ENCODE results near the gene NRXN3.

Gene NRXN3

DNA sequence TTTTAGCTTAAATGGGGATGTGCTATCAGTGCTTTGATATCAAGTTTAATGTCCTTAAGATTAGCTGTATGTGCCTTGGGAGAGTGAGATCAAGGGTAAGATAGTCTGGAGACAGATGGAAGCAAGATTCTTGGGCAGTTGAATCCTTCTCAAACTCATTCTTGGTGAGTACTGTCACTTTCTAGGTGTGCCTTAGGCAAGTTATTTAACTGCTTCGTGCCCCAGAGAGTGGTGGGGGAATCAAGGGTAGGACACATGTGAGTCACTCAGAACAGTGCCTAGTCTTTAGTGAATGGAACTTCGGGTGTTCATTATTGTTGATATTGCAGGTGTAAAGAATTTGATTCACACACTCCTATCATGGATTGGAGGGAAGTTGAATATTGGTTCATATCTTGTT is 1237.4 kb downstream of the NRXN3 start:
- no peaks in the 10 kb centered on the region for H3K36me3 ChIP-seq (ENCODE audit: control insufficient read depth, insufficient read depth, low read length)
- peaks cover 13% of the 10 kb centered on the region for H3K4me1 ChIP-seq (ENCODE audit: control insufficient read depth, insufficient read depth, low read length)
- H3K27ac ChIP-seq (ENCODE audit: low read depth, low read length) = no peak overlapping the region
- H3K9me3 ChIP-seq (ENCODE audit: control insufficient read depth, insufficient read depth, low read length) = no peaks in the 10 kb centered on the region
- no peaks in the 10 kb centered on the region for H3K27me3 ChIP-seq (ENCODE audit: control insufficient read depth, insufficient read depth, low read length)
- no peak overlapping the region for H3K4me3 ChIP-seq (ENCODE audit: low read depth, low read length)
- H3K9ac ChIP-seq (ENCODE audit: low read depth, low read length) = no peak overlapping the region

DNA sequence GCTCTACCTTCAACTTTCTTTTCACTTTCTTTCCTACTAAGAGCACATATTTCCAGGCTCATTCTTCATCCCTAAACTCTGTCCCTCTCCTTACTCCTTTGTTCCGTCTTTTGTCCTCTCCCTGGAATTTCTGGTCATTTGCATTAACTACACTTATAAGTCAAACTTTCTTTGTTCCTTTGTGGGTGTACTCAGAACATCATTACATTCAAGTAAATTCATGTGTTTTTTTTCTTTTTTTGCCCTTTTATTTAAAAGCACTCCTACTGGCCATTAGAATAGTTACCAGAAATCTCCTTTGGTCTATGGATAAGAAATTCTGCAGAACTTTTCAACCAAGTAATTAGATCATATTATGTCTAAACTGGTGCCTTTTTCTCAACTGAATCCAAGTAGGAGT is 1238.5 kb downstream of the NRXN3 start:
- Histone ChIP-seq H3K9ac (ENCODE audit: low read depth, low read length) (no peak overlapping the region), H3K36me3 (ENCODE audit: control insufficient read depth, insufficient read depth, low read length) (no peaks in the 10 kb centered on the region)

DNA sequence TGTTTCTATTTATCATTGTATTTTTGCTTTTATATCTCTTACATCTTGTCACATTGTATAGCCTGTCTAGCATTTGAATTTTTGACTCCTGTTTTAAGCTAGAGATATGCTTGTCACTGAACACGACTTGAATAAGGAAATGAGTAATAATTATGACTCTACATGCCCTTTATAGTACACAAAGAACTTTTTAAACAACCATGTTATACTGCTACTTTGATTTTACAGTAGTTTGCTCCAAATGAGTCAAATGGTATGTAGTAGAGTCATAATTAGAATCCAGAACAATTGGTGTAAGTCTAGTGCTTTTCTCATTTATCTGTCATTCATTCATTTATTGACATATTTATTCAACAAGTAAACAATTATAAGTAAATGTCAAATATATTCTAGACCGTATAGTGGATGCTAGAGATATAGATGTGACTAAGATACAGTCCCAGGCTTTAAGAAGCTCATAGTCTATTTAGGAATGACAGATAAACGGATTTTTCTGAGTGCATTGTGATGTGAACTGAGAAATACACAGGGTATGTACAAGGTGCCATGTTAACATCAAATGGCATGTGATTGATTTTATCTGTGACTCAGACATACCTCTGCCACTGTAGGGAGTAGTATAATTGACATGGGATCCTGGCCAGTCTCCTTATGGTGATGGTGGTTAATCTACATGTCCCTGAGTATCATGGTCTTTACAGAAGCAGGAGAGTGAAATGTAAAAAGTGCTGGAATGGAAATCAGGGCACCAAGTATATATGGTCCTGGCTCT is 1241.4 kb downstream of the NRXN3 start:
- Histone ChIP-seq H3K4me1 (ENCODE audit: control insufficient read depth, insufficient read depth, low read length) (peaks cover 13% of the 10 kb centered on the region), H3K27me3 (ENCODE audit: control insufficient read depth, insufficient read depth, low read length) (no peaks in the 10 kb centered on the region), H3K27ac (ENCODE audit: low read depth, low read length) (no peak overlapping the region), H3K36me3 (ENCODE audit: control insufficient read depth, insufficient read depth, low read length) (no peaks in the 10 kb centered on the region), H3K4me3 (ENCODE audit: low read depth, low read length) (no peak overlapping the region), H3K9ac (ENCODE audit: low read depth, low read length) (no peak overlapping the region), H3K9me3 (ENCODE audit: control insufficient read depth, insufficient read depth, low read length) (no peaks in the 10 kb centered on the region)

More for the DNA sequence above, 1238.5 kb downstream of the NRXN3 start:
- Histone ChIP-seq H3K9me3 (ENCODE audit: control insufficient read depth, insufficient read depth, low read length) (no peaks in the 10 kb centered on the region), H3K27me3 (ENCODE audit: control insufficient read depth, insufficient read depth, low read length) (no peaks in the 10 kb centered on the region), H3K27ac (ENCODE audit: low read depth, low read length) (no peak overlapping the region), H3K4me3 (ENCODE audit: low read depth, low read length) (no peak overlapping the region), H3K4me1 (ENCODE audit: control insufficient read depth, insufficient read depth, low read length) (peaks cover 13% of the 10 kb centered on the region)

DNA sequence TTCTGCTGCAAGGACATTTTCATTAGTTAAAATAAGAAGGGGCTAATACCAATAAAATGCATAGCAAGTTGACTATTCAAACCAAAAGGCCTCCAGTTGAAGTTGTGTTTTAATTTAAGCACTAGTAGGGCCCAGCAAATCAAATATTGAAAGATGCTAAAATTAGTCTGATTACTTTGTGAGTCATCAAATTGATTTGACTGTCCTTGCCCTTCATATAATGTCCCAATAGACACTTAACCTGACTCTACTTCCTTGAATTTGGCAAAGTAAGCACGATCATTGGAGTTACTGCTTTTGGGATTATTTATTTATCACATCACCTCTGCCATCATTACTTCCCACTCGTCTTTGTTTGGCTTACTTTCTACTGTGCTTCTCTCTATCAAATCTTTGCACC is 1242.6 kb downstream of the NRXN3 start:
- Histone ChIP-seq H3K9me3 (ENCODE audit: control insufficient read depth, insufficient read depth, low read length) (no peaks in the 10 kb centered on the region), H3K27ac (ENCODE audit: low read depth, low read length) (no peak overlapping the region), H3K9ac (ENCODE audit: low read depth, low read length) (no peak overlapping the region), H3K4me1 (ENCODE audit: control insufficient read depth, insufficient read depth, low read length) (peaks cover 13% of the 10 kb centered on the region), H3K27me3 (ENCODE audit: control insufficient read depth, insufficient read depth, low read length) (no peaks in the 10 kb centered on the region), H3K36me3 (ENCODE audit: control insufficient read depth, insufficient read depth, low read length) (no peaks in the 10 kb centered on the region), H3K4me3 (ENCODE audit: low read depth, low read length) (no peak overlapping the region)

DNA sequence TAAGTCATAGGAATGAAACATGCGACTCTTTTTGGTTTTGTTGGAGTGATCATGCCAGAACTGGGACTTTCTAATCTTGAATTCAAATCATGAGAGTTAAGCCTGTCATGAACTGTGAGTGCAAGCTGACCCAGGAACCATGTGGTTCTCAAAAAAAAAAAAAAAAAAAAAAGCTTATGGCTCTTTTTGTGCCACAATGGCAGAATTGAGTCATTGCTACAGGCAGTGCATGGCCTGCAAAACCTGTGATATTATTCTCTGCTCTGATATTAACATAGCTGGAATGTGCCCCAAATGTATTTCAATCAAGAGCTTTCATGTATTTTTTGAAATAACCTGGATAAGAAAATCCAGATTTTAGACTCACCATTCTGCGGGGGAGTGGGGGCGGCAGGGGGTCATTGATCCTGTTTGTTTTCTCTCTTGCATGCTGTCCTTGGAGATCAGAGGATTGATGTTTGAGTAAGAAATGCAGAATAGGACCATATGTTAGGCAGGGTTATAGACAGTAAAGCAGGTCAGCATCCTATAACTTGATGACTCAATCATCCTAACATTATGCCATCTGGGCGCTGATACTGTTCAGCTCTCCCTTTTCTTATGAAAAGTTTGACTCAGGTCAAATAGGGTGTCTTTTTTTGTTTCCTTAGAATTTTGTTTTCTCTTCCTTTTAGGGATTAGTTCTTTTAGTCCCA is 1243.7 kb downstream of the NRXN3 start:
- no peaks in the 10 kb centered on the region for H3K27me3 ChIP-seq (ENCODE audit: control insufficient read depth, insufficient read depth, low read length)
- H3K9me3 ChIP-seq (ENCODE audit: control insufficient read depth, insufficient read depth, low read length) = no peaks in the 10 kb centered on the region
- H3K27ac ChIP-seq (ENCODE audit: low read depth, low read length) = no peak overlapping the region
- peaks cover 3% of the 10 kb centered on the region for H3K4me1 ChIP-seq (ENCODE audit: control insufficient read depth, insufficient read depth, low read length)
- no peaks in the 10 kb centered on the region for H3K36me3 ChIP-seq (ENCODE audit: control insufficient read depth, insufficient read depth, low read length)
- H3K9ac ChIP-seq (ENCODE audit: low read depth, low read length) = no peak overlapping the region
- no peak overlapping the region for H3K4me3 ChIP-seq (ENCODE audit: low read depth, low read length)

DNA sequence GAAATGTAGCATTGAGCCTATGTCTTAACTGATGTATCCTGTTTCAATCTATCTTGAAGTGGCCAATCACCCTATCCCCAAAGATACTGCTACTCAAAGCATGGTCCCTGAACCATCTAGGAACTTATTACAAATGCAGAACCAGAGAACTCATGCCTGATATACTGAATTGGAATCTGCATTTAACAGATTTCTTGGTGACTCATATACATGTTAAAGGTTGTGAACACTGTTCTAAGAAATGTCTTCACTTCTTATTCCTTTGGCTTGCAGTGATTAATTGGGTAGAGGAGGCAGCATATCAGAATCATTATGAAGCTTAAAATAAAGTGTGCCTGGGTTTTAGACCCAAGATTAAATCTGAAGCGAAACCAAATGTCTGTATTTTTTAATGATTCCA is 1245.6 kb downstream of the NRXN3 start:
- H3K4me3 ChIP-seq (ENCODE audit: low read depth, low read length) = no peak overlapping the region
- no peaks in the 10 kb centered on the region for H3K27me3 ChIP-seq (ENCODE audit: control insufficient read depth, insufficient read depth, low read length)
- no peaks in the 10 kb centered on the region for H3K9me3 ChIP-seq (ENCODE audit: control insufficient read depth, insufficient read depth, low read length)
- H3K27ac ChIP-seq (ENCODE audit: low read depth, low read length) = no peak overlapping the region
- H3K36me3 ChIP-seq (ENCODE audit: control insufficient read depth, insufficient read depth, low read length) = no peaks in the 10 kb centered on the region
- no peak overlapping the region for H3K9ac ChIP-seq (ENCODE audit: low read depth, low read length)
- H3K4me1 ChIP-seq (ENCODE audit: control insufficient read depth, insufficient read depth, low read length) = no peaks in the 10 kb centered on the region; the same call in 1 of the 2 replicates

DNA sequence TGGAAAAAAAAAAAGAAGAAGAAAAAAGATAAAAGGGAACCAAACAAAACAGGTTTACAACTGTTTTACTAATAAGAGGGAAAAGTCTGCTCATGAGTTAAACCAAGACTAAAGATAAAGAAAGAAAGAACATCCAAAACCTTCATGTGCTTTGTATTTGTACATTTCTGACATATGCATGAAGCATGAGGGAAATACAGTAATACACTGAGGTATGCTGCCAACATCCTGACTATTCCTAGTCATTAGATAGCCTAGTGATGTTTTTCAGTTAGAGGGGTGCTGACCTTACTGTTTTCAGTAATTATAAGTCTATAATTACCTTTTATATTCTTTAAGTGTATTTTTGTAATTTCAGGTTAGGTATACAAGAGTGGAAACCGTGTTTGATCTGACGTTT is 1247.8 kb downstream of the NRXN3 start:
- no peak overlapping the region for H3K27ac ChIP-seq (ENCODE audit: low read depth, low read length)
- no peak overlapping the region for H3K4me3 ChIP-seq (ENCODE audit: low read depth, low read length)
- no peak overlapping the region for H3K9ac ChIP-seq (ENCODE audit: low read depth, low read length)
- no peaks in the 10 kb centered on the region for H3K27me3 ChIP-seq (ENCODE audit: control insufficient read depth, insufficient read depth, low read length)
- no peaks in the 10 kb centered on the region for H3K9me3 ChIP-seq (ENCODE audit: control insufficient read depth, insufficient read depth, low read length)
- H3K4me1 ChIP-seq (ENCODE audit: control insufficient read depth, insufficient read depth, low read length) = no peaks in the 10 kb centered on the region; the same call in 1 of the 2 replicates
- no peaks in the 10 kb centered on the region for H3K36me3 ChIP-seq (ENCODE audit: control insufficient read depth, insufficient read depth, low read length)

DNA sequence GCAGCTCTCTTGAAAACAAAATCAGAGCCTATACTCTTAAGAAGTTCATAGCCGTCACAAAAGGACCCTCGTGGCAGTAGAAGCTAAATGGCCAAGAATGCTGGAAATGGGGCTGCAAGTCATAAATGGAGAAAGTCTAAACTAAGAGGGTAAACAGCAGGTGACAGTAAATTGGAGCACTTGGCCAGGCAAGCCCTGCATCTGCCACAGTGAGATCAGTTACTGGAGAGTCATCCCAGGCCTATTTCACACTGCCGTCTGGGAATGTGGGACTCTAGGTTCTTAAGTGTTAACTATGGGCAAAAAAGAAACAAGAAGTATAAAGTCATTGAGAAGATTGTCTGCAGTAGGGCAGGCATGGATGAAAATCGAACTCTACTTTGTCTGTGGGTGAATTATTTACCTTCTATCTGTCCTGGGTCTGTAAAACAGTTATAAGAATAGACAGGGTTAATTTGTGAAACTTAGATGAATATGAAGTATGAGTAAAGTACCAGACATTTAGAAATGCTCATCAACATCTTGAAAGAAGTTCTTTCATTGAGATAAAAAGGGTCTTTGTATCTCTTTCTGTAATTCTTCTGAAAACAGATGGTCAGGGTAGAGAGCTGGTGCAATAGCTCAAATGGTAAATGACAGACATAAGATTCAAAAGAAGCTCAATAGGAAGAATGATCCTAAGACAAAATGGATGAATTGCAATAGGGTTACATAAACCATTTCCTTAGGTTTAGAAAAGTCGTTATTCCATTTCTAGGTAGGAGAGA is 1248.7 kb downstream of the NRXN3 start:
- no peaks in the 10 kb centered on the region for H3K9me3 ChIP-seq (ENCODE audit: control insufficient read depth, insufficient read depth, low read length)

DNA sequence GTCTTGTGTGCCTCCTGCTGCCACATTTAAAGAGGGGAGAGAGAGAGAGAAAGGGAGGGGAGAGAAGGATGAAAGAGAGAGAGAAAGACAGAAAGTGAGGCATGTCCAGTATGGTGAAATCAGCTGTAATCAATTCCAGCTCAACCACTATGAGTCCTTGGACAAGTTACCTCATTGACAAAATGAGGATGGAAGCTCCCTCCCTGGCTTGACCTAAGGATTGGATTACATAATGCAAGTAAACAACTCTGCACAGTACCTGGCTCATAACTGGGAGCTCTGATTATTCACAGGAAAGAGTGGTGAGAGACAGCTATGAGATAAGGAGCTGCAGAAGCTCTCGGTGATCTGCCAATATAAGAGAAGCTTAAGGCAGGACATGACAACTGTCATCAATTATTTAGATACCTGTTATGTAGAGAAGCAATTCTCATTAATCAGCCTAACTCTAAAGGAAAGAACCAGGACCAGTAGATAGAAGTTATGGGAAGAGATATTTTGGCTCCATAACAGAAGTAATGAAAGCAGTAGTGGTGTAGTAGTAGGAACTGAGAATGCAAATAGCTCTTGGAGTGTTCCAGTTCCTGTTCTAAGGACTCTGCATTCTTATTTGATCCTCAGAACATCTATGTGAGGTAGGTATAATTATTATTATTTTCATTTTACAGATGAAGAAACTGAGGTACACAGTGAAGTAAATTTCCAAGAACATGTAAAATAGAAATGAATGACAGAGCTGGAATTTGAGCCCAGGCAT is 1249.6 kb downstream of the NRXN3 start:
- no peak overlapping the region for H3K9ac ChIP-seq (ENCODE audit: low read depth, low read length)
- no peaks in the 10 kb centered on the region for H3K36me3 ChIP-seq (ENCODE audit: control insufficient read depth, insufficient read depth, low read length)
- H3K4me3 ChIP-seq (ENCODE audit: low read depth, low read length) = no peak overlapping the region
- H3K27me3 ChIP-seq (ENCODE audit: control insufficient read depth, insufficient read depth, low read length) = no peaks in the 10 kb centered on the region
- H3K4me1 ChIP-seq (ENCODE audit: control insufficient read depth, insufficient read depth, low read length) = no peaks in the 10 kb centered on the region
- no peaks in the 10 kb centered on the region for H3K9me3 ChIP-seq (ENCODE audit: control insufficient read depth, insufficient read depth, low read length)
- no peak overlapping the region for H3K27ac ChIP-seq (ENCODE audit: low read depth, low read length)

More for the DNA sequence above, 1248.7 kb downstream of the NRXN3 start:
- Histone ChIP-seq H3K27ac (ENCODE audit: low read depth, low read length) (no peak overlapping the region), H3K27me3 (ENCODE audit: control insufficient read depth, insufficient read depth, low read length) (no peaks in the 10 kb centered on the region), H3K9ac (ENCODE audit: low read depth, low read length) (no peak overlapping the region), H3K36me3 (ENCODE audit: control insufficient read depth, insufficient read depth, low read length) (no peaks in the 10 kb centered on the region), H3K4me3 (ENCODE audit: low read depth, low read length) (no peak overlapping the region), H3K4me1 (ENCODE audit: control insufficient read depth, insufficient read depth, low read length) (no peaks in the 10 kb centered on the region; the same call in 1 of the 2 replicates)

DNA sequence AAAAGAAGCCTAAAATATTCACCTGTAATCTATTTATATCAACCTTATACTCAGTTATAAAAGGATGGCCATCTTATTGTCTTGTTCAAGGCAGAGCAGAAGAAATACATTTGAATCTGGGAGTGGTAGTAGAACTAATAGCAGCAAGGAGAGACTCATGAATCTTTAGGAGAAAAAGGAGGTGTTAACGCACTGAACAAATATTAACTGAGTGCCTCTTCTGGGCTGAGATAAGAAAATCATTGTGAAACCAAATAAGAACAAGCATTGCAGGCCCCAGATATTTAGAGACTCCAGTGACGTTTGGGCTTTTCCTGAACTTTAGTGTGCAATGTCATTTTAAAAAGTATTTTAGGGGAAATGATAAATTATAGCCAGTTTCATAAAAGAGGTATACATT is 1250.6 kb downstream of the NRXN3 start:
- Histone ChIP-seq H3K27me3 (ENCODE audit: control insufficient read depth, insufficient read depth, low read length) (no peaks in the 10 kb centered on the region), H3K9me3 (ENCODE audit: control insufficient read depth, insufficient read depth, low read length) (no peaks in the 10 kb centered on the region), H3K4me3 (ENCODE audit: low read depth, low read length) (no peak overlapping the region), H3K4me1 (ENCODE audit: control insufficient read depth, insufficient read depth, low read length) (no peaks in the 10 kb centered on the region), H3K36me3 (ENCODE audit: control insufficient read depth, insufficient read depth, low read length) (no peaks in the 10 kb centered on the region), H3K27ac (ENCODE audit: low read depth, low read length) (no peak overlapping the region), H3K9ac (ENCODE audit: low read depth, low read length) (no peak overlapping the region)

Data from HUES48 (cell line).